ENCODE results near the gene RYR1.
"Not testable (repeated sequence)": the region's sequence is repeated elsewhere in the genome, so short reads cannot be mapped to it uniquely, and the experiment has no call there.

The RYR1 gene

DNA sequence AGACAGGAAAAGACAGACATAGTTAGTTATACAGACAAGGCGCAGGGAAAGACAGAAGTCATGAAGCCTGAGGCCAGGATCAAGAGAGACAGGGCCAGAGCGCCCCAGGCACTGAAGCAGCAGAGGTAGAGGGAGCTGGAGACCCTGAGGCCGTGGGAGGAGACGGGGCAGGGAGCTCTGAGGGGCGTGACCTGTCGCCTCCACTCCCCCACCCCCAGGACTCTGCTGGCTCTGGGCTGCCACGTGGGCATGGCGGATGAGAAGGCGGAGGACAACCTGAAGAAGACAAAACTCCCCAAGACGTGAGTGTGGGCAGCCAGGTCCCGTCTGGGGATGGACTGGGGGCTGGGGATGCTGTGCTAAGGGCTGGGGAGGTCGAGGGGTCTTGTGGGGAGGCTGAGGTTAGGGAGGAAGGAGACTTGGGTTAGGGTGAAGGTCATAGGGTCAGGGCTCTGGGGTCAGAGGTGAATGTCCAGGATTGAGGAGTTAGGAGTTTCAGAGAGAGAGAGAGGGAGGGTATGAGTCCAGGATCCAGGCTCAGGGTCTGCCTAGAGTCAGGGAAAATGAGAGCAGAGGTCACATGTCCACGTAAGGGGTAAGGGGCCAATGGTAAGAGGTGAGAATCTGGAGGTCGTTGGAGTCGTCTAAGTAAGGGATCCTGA is 31.1 kb downstream of the RYR1 start:
- no peak for FAIRE-seq

DNA sequence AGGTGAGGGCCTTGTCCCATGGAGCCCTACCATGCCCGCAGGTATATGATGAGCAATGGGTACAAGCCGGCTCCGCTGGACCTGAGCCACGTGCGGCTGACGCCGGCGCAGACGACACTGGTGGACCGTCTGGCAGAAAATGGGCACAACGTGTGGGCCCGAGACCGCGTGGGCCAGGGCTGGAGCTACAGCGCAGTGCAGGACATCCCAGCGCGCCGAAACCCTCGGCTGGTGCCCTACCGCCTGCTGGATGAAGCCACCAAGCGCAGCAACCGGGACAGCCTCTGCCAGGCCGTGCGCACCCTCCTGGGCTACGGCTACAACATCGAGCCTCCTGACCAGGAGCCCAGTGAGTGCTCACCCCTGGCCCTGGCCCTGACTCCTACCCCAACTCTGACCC is 32.6 kb downstream of the RYR1 start:
- FAIRE-seq: no peak

DNA sequence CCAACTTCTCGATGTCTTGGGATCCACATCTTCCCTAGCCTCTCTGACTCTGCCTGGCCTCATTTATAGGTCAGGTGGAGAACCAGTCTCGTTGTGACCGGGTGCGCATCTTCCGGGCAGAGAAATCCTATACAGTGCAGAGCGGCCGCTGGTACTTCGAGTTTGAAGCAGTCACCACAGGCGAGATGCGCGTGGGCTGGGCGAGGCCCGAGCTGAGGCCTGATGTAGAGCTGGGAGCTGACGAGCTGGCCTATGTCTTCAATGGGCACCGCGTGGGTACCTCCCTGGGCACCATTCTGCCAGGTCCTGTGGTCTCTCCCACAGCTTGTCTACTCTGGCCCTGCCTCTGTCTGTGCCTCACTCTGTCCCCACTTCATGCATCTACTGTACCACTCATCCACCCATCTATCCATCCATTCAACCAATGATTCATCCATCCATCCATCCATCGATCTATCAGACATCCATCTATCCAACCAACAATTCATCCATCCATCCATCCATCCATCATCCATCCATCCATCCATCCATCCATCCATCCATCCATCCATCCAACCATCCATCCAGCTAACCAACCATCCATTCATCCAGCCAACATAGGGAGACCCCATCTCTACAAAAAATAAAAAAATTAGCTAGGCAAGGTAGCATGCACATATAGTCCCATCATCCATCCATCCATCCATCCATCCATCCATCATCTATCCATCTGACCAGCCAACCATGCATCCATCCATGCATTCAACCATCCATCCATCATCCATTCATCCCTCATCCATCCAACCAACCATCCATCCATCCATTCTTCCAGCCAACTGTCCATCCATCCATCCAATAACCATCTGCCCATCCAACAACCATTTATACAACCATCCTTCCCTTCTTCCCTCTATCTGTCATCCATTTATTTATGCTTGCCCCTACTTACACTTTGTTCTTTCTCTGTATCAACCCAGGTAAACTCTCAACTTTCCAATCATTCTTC is 34.3 kb downstream of the RYR1 start:
- FAIRE-seq: no peak

DNA sequence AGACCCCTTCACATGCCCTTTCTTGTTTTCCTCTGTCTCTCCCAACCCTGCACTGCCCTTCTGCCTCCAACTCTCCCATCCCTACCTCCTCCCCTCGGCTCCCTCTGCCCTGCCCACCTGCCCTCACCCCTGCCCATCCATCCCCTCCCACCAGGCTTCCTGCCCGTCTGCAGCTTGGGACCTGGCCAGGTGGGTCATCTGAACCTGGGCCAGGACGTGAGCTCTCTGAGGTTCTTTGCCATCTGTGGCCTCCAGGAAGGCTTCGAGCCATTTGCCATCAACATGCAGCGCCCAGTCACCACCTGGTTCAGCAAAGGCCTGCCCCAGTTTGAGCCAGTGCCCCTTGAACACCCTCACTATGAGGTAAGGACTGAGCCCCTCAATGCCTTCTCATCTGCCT is 35.7 kb downstream of the RYR1 start:
- FAIRE-seq: no peak

DNA sequence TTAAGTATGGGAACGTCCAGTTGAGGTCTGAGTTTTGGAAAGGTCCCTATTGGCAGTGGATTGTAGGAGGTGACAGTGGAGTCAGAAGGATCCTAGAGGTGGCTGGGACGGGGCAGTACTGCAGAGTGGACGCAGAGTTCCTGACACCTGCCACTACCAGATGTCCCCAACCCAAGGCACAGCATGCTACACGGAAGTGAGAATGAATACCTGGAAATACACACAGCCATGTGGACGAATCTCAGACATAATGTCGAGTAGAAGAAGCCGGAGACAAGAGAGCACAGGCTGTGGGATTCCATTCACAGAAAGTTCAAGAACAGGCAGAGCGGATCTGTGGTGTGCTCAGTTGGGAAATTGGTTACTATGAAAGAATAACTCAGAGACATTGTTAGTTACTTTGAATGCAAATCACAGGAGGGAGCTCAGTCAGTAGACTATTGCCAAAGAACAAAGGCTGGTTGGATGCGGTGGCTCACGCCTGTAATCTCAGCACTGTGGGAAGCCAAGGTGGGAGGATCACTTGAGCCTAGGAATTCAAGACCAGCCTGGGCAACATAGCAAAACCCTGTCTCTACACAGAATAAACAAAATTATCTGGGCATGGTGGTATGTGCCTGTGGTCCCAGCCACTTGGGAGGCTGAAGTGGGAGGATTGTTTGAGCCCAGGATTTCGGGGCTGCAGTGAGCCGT is 37.4 kb downstream of the RYR1 start:
- no peak for FAIRE-seq

DNA sequence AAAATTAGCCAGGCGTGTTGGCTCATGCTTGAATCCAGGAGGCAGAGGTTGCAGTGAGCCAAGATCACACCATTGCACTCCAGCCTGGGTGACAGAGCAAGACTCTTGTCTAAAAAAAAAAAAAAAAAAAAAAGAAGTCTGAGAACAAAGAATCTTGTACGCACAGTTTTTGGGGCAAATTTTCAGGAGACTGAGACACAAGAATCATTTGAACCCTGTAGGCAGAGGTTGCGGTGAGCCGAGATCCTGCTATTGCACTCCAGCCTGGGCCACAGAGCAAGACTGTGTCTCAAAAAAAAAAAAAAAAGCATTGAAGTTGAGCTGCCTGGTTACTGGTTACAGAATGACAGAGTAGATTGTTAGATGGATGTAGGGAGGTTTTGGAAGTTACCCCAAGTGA is 39.2 kb downstream of the RYR1 start:
- FAIRE-seq: not testable (repeated sequence)

DNA sequence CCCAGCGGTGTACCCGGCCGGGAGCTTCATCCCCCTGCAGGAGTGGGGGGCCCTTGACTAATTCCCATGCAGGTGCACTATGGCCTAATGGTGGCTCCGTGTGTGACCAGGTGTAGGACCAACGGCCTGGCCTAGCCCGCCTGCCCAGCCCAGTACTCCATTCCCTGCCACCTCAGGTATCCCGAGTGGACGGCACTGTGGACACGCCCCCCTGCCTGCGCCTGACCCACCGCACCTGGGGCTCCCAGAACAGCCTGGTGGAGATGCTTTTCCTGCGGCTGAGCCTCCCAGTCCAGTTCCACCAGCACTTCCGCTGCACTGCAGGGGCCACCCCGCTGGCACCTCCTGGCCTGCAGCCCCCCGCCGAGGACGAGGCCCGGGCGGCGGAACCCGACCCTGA is 39.7 kb downstream of the RYR1 start:
- no peak for FAIRE-seq

DNA sequence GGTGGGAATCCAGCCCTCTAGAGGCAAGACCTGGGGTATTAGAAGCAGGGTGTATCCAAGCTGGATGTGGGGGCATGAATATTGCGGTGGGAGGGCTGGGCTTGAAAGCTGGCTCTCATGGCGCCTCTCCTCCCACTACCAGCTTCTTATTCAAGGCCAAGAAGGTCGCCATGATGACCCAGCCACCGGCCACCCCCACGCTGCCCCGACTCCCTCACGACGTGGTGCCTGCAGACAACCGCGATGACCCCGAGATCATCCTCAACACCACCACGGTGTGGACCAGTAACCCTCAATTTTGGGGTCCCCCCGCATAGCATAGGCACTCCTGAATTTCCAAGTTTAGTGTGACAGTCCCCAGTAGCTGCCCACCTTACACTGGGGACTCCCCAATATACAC is 41.7 kb downstream of the RYR1 start:
- FAIRE-seq: no peak

DNA sequence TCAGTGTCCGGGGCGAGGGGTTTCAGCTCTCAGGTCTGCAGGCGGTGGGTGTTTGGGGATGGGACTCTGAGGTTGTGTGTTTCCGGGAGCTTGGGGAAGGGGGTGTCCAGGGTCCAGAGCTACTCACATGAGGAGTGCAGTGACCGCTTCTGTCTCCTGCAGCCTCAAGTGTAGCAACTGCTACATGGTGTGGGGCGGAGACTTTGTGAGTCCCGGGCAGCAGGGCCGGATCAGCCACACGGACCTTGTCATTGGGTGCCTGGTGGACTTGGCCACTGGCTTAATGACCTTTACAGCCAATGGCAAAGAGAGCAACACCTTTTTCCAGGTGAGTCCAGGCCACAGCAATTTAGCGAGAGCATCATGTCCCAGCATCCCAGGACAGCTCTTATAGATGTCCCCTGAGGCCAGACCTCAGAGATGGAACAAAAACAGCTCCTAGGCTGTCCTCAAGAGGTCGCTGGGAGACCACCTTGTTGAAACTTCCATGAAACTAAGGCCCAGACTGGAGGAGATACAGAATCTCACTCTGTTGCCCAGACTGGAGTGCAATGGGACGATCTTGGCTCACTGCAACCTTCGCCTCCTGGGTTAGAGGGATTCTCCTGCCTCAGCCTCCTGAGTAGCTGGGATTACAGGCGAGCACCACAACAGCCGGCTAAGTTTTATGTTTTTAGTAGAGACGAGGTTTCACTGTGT is 44.9 kb downstream of the RYR1 start:
- no peak for FAIRE-seq

DNA sequence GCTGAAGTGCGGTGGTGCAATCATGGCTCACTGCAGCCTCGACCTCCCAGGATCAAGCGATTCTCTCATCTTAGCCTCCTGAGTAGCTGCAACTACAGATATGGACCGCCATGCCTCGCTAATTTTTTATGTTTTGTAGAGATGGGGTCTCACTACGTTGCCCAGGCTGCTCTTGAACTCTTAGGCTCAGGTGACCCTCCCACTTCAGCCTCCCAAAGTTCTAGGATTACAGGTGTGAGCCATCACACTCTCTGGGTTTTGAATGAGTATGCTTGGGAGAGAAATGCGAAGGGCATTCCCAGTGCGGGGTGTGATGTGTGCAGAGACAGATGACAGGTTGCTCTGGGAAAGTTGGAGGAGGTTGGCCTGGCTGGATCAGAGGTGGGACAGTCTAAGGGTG is 49.0 kb downstream of the RYR1 start:
- no peak for FAIRE-seq

DNA sequence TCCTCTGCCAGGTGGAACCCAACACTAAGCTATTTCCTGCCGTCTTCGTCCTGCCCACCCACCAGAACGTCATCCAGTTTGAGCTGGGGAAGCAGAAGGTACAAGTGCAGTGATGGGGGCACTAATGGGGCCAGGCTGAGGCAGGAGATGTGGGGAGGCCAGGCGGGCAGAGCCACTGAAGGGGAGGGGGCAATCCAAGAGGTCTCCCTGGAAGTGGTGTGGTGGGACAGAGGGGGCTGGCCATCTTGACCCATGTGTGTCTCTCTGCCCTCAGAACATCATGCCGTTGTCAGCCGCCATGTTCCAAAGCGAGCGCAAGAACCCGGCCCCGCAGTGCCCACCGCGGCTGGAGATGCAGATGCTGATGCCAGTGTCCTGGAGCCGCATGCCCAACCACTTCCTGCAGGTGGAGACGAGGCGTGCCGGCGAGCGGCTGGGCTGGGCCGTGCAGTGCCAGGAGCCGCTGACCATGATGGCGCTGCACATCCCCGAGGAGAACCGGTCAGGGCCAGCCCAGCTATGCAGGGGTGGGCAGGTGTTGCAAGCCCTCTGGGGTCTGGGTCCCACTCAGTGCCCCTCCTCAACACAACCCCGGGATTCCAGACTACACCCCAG is 49.6 kb downstream of the RYR1 start:
- FAIRE-seq: no peak

DNA sequence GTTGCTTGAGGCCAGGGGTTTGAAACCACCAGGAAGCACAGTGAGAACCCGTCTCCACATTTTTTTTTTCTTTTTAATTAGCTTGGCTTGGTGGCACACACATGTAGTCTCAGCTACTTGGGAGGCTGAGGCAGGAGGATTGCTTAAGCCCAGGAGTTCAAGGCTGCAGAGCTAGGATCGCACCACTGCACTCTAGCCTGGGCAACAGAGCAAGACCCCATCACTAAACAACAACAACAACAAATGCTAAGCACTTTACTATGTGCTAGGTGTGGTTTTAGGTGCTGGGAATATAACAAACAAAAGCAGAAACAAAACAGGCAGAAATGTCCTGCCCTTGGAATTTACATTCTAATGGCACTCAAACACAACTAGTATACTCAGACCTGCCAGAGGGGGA is 51.3 kb downstream of the RYR1 start:
- FAIRE-seq: no peak

DNA sequence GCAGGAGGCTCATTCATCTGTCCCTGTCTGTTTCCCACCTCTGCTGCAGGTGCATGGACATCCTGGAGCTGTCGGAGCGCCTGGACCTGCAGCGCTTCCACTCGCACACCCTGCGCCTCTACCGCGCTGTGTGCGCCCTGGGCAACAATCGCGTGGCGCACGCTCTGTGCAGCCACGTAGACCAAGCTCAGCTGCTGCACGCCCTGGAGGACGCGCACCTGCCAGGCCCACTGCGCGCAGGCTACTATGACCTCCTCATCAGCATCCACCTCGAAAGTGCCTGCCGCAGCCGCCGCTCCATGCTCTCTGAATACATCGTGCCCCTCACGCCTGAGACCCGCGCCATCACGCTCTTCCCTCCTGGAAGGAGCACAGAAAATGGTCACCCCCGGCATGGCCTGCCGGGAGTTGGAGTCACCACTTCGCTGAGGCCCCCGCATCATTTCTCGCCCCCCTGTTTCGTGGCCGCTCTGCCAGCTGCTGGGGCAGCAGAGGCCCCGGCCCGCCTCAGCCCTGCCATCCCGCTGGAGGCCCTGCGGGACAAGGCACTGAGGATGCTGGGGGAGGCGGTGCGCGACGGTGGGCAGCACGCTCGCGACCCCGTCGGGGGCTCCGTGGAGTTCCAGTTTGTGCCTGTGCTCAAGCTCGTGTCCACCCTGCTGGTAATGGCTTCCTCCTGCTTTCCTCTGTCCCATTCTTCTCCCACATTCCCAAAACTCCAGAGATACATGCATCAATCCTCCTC is 52.2 kb downstream of the RYR1 start:
- FAIRE-seq: no peak

DNA sequence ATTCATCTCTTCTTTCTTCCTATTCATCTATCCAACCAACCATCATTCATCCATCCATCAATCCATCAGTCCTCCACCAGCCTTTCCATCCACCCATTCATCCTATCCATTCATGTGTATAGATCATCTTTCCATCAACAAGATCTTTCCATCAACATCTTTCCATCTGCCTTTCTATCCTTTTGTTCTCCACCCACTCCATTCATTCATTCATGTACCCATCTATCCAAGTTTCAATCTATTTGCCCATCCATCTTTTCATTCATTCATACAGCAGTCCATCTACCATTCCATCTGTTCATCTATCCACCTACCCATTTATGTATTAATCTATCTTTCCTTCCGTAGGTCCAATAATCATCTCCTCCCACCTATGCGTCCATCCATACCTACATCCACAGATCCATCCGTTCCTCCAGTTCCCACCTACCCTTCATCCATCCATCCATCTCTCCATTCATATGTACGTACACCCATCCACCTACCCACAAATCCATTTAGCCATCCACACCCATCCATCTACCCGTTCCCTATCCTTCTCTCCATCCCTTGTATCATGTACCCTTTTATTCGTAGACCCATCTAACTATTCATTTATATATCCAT is 53.3 kb downstream of the RYR1 start:
- FAIRE-seq: no peak

DNA sequence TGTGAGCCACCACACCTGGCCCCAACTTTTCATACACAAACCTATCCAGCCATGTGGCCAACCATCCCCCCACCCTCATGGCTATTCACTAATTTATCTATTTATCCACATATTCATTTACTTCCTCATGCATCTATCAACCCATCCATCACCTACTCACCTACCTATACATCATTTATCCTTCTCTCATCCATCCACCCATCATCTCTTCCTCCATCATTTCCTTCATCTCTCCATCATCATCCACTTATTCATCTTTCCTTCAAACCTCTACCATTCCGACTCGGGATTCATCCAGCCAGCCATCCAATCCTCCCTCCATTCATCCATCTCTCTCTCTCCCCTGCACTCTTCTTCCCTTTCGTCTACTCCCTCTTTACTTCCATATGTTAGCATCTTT is 54.6 kb downstream of the RYR1 start:
- FAIRE-seq: no peak

DNA sequence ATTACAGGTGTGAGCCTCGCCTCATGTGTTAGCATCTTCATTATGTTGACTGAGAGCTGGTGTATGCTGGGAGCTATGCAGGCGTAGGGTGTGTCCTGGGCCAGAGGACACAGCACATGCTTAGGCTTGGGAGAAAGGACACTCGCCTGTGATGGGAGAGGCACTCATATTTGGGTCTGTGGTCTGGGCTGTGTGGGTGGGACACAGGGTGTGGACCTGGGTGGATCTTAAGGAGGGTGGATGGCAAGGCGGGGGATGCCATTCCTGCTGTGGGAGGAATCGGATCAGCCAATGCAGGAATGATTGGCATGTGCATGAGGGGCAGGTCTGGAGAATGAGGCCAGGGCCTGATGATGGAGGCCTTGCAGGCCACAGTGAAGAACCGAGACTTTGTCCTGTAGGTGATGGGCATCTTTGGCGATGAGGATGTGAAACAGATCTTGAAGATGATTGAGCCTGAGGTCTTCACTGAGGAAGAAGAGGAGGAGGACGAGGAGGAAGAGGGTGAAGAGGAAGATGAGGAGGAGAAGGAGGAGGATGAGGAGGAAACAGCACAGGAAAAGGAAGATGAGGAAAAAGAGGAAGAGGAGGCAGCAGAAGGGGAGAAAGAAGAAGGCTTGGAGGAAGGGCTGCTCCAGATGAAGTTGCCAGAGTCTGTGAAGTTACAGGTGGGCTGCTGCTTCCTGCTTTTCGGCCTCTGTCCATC is 55.4 kb downstream of the RYR1 start:
- no peak for FAIRE-seq

DNA sequence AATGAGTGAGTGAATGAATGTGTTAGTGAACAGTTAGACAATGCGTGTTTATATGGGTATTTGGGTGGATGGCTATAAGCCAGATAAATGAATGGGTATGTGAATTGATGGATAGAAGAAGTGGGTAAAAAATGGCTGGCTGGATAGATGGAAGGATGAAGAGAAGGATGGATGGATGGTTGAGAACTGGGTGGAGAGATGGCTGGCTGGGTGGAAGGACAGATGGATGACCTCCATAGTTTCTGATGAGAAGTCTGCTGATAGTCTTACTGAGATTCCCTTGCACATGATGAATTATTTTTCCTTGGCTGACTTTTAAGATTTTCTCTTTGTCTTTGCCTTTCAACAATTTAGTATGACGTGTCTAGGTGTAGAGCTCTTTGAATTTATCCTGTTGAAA is 57.4 kb downstream of the RYR1 start:
- FAIRE-seq: no peak

DNA sequence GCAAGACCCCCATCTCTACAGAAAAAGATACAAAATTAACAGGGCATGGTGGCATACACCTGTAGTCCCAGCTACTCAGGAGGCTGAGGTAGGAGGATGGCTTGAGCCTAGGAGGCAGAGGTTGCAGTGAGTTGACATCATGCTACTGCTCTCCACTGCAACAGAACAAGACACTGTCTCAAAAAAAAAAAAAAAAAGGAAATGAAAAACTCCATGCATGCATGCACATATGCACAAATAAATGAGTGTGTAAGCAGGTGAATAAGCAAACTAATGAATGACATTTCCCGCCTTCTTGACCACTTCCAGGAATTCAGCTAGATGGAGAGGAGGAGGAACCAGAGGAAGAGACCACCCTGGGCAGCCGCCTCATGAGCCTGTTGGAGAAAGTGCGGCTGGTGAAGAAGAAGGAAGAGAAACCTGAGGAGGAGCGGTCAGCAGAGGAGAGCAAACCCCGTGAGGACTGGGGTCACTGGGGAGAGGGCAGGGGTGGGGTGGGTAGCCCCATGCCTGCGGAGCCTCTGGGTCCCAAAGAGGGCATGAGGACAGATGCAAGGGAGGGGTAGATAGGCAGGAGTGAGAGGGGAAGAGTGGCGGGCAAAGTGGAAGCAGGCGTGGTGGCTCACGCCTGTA is 58.8 kb downstream of the RYR1 start:
- no peak for FAIRE-seq

DNA sequence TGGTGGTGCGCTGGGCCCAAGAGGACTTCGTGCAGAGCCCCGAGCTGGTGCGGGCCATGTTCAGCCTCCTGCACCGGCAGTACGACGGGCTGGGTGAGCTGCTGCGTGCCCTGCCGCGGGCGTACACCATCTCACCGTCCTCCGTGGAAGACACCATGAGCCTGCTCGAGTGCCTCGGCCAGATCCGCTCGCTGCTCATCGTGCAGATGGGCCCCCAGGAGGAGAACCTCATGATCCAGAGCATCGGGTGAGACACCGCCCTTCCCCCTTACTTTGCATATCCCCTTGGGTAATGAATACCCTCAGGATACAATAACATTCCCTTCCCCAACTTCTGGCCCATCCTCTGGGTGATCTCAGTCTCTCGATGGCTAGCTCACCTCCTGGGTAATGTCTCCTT is 60.9 kb downstream of the RYR1 start:
- no peak for FAIRE-seq

DNA sequence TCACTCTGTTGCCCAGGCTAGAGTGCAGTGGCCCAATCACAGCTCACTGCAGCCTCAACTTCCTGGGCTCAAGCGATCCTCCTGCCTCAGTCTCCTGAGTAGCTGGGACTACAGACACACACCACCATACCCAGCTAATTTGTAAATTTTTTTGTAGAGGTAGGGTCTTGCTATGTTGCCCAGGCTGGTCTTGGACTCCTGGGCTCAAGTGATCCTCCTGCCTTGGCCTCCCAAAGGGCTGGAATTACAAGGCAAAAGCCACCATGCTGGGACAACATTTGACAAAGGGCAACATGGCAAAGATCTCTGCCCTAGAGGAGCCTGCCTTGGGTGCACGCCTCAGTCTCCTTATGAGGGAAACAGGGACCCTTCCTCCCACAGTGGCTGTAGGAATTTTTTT is 61.9 kb downstream of the RYR1 start:
- not testable (repeated sequence) for FAIRE-seq

All from islet of Langerhans (tissue), 1 donor.